ENCODE data around the gene MXRA7. TPM values are rescaled to one million over a fixed set of nuclear protein-coding genes. Genes with fewer than 3 reads are reported as not detected.

MXRA7 gene
- total RNA-seq, 1 experiment from 2014 or later: 105 TPM

DNA sequence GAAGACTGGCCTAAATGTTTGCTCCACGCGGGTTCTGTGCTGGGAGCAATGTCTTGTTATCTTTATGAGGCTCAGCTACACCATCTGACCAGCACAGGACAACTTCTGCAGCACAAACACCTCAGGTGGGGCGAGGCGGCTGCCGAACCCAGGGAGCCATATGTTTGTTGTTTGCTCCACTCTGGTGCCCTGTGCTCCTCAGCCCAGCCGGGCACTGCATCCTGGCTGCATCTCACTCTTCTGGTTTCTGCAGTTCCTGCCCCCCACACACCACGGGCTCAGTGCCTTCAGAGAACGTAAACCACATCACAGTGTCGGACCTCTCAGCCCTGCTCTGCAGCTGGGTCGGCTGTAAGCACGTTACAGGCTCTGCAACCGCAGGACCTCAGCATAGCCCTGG lies 32.4 kb downstream of the MXRA7 start:
- no peak for DNase-seq (ENCODE audit: low read depth)

DNA sequence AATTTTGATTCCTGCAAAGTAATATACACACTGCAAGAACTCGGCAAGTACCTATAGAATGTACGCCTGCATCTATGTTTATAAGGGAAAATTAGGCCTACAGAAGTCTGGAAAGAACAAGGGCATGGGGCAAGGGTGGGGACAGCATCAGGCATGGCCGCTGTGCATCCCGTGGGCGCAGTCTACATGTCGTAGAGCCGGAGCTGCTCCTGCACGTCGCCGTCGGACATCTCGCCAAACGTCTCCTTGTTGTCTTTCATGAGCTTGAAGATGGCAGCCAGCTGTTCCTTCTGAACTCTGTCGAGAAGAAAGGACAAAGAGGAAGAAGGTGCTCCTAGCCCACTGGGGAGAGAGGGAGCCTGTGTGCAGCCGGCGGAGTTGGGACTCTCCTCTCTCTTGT lies 33.4 kb downstream of the MXRA7 start:
- DNase-seq (ENCODE audit: low read depth): no peak

DNA sequence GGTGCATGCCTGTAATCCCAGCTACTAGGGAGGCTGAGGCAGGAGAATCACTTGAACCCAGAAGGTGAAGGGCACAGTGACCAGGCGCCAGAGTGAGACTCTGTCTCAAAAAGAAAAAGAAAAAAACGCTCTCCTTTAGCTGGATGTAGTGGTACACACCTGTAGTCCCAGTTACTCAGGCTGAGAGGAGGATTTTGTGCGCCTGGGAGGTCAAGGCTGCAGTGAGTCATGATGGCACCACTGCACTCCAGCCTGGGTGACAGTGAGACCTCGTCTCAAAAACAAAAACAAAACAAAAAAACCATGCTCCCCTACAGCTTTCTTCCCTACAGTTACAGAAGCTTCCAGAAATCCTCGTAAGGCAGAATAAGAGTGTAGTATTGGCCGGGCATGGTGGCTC lies 34.1 kb downstream of the MXRA7 start:
- DNase-seq (ENCODE audit: low read depth): no peak

DNA sequence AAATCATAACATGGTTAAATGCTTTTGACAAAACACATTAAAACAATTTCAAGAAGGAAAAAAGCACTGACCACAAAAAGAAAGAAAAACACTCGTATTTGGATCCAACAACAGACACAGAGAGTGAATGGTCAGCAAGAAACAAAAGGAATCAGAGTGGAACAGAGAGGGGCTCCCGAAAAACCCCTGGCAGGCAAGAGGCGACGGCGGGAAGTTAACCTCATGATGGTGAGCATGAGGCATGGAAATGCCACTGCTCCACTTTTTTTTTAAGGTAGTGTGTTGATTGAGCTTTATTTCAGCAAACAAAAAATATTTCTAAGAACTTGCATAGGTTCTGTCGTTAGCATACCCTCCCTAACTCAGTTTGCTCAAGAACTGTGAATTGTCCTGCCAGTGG lies 35.1 kb downstream of the MXRA7 start:
- no peak for DNase-seq (ENCODE audit: low read depth)

DNA sequence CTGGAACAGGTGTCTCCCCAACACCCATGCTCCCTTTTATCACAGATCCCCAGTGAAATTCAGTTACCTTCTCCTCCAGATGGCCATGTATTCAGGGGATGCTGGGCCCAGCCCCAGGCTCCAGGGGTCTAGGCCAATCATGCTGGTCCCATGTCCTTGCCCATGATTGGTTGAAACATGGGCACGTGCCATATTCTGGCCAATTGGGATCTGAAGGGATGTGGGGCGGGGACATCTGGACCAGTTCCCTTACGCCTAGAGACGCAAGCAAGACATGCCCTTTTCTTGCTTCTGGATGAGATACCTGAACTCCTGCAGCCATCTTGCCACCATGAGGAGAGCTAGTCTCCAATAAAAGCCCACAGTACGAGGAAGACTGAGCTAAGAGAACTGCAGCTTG lies 36.2 kb downstream of the MXRA7 start:
- no peak for DNase-seq (ENCODE audit: low read depth)

DNA sequence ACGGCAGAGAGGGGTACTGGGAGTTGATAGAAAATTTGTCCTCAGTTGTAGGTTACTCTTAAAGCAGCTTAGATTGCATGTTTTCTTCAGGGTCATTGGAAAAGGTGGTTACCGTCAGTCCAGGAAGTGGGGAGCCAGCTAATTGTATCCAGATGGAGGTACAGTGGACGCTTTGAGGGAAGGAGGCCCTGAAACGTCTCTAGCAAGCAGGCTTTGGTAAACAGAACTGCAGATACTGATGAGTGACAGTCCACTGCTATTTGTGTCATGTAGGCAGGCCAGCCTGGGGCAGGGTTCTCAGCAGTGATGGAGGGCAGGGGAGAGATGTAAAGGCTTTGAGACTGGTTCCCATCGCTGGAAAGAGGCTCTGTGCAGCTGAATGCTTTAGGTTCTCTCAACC lies 37.0 kb downstream of the MXRA7 start:
- DNase-seq (ENCODE audit: low read depth): no peak

DNA sequence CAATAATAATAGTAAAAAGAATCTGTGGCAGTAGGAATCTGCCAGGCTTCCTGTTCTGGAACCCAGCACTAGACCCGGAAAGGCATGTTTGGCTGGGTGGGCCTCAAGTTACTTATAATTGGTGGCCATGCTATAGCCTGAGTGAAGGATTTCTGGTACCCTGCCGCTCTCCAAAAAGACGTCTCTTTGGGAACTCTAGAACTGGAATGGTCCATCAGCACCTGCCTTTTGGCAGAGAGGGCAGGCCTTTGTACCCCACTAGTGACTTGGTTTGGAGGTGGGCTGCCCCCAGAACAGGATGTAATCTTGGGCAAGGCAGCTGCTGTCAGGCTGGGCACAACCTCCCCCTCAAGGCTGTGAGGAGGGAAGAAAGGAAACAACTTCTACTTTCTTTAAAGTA lies 37.9 kb downstream of the MXRA7 start:
- DNase-seq (ENCODE audit: low read depth): no peak

DNA sequence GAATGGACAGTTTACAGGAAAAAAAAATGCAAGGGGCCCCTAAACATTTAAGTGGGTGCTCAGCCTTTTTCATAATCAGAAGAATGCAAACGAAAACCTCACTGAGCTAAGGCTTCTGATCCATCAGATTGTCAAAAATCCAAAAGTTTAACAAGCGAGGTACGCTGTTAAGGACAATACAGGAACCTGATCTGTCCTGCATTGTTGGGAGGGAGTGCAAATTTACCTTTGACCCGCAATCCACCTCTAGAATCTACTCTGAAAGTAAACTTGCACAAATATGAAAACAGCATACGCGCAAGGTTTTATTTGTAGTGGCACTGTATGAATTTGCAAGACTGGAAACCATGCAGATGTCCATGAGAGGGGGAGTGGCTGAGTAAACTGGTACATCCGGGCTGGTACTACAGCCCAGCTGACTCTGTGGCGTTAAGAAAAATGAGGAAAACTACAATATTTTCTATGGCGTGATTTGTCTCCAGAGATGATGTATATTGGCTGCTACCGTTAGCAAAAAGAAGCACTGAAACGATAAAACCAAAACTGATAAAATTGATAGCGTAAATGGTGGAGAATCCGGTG lies 38.4 kb downstream of the MXRA7 start:
- DNase-seq (ENCODE audit: low read depth): no peak

DNA sequence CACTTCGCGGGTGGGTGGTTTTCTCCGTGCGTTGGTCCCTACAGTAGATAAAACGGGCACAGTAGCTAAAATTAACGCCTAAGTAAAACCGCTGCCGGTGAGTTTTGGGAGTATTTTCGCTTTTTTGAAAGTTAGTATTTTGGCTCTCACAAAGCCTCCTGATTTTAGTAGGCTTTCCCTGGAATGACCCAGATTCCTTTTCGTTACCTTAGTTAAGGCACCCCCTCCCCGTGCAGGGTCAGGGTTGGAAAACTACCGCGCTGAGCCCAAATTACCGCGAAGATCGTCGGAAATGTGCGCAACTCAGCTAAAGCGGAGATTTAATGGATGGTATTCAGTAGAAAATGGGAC lies 38.9 kb downstream of the MXRA7 start:
- no peak for DNase-seq (ENCODE audit: low read depth)

DNA sequence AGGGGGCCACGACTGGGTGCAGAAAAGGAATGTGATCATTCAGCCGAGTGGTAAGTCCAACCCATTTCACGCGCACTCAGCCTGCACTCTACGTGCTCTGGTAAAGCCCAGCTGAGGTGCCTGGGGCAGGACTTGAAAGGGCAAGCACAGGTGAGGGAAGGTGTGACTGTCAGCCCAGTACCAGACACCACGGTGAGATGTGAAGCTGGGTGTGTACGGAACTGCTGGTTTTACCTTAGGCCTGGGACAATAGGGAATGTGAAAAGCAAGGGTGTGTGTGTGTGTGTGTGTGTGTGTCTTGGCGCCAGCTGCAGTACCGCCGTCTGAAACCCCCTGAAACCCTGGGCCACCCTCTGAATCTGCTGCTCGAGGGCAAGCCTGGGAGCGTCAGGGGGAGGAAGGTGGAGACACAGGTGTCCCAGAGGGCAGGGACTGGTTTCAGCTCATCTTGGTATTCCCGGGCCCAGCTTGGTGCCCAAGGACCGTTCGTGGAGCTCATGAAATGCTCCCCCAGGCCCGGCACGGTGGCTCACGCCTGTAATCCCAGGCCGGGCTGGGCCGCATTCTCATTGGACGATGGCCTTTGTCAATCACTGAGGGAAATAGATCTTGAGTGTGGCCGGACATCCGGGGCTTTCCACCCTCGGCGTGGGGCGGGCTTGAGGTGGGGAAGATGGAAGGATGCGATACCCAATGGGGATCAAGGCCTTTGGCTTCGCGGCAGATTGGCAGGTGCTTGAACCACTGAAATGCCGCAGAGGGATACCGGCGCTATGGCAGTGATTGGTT lies 39.4 kb downstream of the MXRA7 start:
- DNase-seq (ENCODE audit: low read depth): peak; percentile 99

DNA sequence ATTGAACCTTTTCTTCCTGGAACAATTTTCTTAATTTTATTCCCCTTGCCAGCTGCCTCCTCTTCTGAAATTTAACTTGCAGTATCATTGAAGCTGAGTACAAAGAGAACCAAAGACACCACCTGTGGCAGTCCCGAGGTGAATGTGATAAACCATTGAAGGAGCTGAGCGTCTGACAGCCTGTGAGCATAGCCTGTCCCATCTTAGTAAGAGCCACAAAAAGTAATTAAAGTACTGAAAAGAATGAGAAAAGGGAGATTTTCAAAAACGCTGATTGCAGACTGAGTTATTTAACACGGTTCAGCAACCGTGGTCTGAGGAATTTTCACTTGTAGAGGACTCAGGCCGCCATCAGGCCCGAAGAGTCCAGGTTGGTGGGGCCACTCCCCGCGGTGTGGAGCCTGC lies 40.0 kb downstream of the MXRA7 start:
- DNase-seq (ENCODE audit: low read depth): no peak

DNA sequence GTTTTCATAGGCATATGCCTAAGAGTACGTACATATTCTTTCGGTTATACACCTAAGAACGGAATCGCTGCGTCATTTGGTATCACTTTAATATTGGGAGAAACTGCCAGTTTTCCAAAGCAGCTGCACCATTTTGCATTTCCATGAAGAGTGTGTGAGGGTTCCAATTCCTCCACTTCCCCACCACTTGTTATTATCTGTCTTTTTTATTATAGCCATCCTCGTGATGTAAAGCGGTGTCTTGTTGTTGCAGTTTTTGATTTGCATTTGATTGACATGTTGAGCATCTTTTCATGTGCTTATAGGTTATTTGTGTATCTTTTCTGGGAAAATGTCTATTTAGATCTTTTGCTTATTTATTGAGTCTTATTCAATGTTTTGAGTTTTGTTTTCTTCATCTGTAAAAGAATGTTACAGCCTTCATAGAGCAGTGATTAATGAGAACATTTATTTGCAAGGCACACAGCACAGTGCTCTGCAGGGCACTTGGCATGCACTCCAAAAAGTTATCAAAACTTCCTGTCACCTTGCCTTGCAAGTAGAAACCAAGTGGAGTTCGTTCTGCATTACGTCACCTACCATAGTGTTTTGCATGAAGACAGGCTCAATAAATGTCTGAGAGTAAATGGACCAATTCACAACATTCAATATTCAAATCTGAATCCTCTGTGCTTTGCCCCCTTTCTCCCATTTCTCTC lies 40.6 kb downstream of the MXRA7 start:
- DNase-seq (ENCODE audit: low read depth): no peak

DNA sequence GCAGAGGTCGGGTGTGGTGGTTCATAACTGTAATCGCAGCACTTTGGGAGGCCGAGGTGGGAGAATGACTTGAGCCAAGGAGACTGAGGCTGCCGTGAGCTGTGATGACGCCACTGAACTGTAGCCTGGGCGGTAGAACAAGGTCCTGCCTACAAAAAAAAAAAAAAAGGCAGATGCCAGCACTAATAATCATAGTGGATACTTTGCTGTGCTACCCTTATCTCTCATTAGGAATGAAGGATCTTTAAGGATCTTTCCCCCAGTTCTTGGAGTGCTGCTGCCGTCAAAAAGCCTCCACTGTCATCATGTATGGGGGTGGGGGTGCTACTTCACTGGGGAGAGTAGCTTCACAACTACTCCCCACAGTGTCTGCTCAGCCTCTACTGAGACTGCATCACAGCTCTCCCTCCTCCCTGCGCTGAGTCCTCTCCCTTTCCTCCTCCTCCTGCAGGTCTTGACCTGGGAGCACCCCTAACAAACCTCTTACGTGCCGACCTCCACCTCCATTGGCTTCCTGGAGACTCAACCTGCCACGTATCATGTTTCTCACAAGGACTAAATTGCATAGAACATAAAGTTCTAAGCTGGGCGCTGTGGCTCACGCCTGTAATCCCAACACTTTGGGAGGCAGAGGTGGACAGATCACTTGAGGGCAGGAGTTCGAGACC lies 42.8 kb downstream of the MXRA7 start:
- no peak for DNase-seq (ENCODE audit: low read depth)

DNA sequence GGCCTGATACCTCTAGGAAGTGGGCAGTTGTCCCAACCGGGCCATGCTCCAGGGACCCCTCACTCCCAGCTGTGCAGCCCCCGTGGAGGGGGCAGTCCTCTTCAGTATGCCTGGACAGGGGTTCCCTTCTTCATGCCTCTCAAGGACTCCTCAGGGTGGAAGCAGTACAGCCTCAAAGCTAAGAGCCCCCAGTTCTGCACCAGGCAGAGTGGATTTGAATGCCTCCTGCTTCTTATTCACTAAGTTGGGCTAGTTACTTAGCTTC lies 43.3 kb downstream of the MXRA7 start:
- no peak for DNase-seq (ENCODE audit: low read depth)

DNA sequence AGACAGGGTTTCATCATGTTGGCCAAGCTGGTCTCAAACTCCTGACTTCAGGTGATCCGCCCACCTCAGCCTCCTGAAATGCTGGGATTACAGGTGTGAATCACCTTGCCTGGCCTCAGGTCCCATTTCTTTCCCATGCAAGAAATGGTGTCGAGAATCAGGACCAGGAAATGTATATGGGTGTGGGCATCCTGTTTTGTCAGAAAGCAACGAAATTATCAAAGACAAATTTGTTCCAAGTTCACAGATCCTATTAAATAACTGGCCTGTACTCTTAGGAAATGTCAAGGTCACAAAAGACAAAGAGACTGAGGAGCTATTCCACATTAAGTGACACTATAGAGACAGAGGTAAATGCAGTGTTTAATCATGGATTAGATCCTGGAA lies 50.1 kb downstream of the MXRA7 start:
- no peak for DNase-seq (ENCODE audit: low read depth)

DNA sequence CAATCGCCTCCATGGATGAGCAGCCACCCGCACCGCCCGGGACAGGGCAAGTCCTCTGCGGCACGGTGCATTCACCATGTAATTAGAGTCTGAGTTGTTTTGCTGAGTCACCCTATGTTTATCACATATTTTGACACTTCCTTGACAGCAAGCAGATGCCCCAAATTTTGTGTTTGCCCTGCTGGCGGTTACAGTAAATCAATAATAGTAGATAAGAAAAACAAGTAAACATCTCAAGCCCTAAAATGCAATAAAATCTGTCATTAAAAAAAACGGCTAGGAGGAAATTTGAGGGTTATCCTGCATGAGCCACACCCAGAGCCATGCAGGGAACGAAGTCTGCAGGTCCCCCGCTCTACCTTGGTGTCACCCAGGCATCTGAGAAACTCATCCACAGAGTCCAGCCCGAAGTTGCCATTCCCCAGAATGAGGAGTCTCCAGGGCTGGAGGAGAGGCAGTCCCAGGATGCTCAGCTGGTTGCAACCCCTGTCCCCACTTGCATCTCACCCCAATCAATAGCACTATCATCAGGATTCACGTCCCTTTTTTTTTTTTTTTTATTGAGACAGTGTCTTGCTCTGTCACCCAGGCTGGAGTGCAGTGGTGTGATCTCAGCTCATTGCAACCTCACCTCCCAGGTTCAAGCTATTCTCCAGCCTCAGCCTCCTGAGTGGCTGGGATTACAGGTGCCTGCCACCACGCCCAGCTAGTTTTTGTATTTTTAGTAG lies 50.7 kb downstream of the MXRA7 start:
- no peak for DNase-seq (ENCODE audit: low read depth)

DNA sequence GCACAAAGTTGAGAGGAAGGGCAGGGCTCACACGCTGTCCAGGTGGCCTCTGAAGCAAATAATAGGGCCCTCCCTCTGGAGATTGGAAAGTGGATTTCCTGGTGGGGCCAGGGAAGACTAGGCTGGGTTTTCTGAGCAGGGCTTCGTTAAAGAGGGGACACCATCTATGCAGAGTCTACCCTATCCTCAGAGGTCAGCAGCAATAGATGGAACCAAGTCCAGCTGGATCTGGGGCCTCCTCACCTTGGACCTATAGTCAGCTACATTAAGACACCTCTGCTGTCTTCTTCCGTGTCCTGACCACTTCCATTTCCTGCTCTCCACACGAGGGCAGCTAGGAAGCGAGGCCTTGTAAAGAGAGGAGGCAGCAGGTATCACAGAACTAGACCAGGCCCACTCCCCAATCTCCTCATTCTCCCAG lies 52.5 kb downstream of the MXRA7 start:
- no peak for DNase-seq (ENCODE audit: low read depth)

DNA sequence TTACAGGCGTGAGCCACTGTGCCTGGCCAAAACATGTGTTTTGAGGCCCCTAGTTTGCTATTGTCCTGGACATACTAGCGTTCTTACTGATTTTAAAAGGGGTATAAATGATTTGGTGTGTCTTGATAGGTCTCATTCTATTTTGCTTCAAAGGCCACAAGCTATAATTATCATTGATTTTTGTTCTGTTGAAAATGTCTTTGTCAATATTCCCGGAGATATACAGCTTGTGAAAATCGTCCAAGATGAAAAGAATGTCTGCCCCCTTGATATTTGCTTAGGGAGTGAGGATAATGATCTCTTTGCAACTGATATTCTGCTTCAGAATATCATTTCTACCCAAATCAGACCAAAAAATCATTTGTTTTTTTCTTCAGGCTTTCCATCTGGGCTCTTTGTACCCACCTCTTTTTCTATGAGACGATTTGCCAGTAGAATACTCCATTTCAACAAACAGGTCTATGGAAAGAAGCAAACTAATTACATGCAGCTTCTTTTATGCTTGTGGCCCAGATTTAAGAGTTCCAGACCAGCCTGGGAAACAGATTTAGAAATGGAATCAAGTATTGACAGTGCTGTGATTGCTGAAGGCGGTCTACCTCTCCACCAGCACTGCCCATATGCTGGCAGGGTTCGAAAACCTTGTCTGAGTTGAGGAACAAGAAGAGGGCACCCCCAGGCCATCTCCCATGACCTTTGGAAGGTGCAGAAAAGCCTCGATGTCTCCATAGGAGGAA lies 53.1 kb downstream of the MXRA7 start:
- no peak for DNase-seq (ENCODE audit: low read depth)

DNA sequence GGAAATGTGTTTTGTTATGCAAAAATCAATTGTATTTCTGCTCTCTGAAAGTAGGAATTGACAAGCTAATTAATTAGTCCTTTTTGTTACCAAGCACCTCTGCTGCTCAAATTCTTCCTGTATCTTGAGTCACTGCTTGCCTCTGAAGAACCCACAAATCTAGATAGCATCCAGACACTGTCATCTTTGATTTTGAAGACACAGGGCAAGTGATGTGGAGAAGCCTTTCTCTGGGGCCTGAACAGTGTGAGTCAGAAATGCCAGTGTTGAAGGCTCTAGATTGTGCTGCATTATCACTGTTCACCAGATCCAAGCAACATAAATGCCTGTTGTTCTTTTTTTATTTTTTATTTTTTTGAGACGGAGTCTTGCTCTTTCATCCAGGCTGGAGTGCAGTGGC lies 56.4 kb downstream of the MXRA7 start:
- no peak for DNase-seq (ENCODE audit: low read depth)

DNA sequence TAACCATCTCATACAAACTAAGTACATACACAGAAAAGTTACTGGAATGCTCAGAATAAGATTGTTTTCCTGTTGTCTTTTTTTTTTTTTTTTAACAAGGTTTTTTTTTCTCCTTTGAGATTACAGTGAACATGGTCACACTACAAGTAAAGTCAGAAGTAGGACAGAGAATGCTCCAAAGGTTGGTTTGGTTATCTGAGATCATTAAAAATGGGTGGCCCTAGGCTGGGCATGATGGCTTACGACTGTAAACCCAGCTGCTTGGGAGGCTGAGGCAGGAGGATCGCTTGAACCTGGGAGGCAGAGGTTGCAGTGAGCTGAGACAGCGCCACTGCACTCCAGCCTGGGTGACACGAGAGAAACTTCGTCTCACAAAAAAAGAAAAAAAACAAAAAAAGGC lies 60.3 kb downstream of the MXRA7 start:
- DNase-seq (ENCODE audit: low read depth): no peak

DNA sequence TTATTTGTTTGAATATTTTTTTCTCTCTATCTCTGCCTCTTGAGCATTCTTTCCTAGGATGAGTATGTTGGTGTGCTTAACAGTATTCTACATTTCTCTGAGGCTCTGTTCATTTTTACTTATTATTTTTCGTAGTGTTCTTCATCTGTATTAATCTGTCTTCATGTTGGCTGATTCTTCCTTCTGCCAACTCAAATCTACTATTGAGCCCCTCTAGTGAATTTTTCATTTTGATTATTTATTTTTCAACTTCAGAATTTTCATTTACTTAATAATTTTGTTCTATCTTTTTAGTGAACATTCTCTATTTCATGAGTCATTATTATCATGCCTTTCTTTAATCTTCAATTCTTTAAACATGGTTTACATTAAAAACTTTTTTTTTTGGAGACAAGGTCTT lies 64.1 kb downstream of the MXRA7 start:
- DNase-seq (ENCODE audit: low read depth): no peak
